HG03432 (cell line): ENCODE measurements around the gene NANOS3.

Source experiments
- ATAC-seq: cut with Tn5 transposase; IDR thresholded peaks from one replicate; pipeline ENCODE4 v1.9.1; 2021; ENCODE audit warnings: mild to moderate bottlenecking, moderate library complexity; ENCODE audit not compliant: unreplicated experiment

Gene NANOS3

GRCh38 chr19:13864667-13865570, 12.0 kb upstream of the NANOS3 start:
- ATAC-seq, result no peak

DNA sequence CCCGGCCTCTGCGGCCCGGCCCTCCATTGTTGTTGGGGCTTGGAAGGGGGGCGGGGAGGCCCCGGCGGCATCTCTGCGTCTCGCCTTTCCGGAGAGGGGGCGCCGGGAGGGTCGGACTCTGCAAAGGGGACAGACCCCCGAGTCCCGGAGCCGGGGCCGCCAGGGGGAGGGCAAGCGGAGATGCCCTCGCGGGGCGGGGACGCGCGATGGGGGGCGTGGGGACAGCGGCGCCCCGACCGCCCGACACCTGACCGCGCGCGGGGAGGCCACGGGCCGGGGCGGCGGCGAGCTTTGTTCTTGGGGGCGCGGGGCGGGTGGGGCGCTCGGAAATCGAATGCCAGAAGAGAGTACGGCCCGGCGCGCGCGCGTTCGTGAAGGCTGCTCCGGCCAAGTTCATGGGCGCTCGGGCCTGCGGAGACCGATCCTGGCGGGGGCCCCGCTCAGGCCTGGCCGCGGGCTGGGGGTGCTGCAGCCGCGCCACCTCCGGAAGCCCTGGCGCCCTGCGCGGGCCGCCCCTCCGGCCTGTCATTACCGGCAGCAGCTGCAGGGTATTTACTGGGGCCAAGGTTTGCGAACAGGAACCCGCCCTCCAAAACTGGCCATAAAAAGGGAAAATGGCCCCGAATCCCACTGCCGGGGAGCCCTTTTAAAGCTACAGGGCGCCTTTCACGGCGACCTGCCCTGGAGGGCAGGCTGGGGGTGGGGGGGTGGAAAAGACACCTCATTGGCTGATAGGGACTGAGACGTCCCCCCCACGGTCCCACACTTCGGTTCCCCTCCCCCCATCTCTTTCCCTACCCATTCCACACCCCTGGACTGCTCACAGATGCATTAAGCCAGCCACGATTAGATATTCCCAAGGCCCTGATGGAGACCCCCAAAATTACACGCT, 11.1 kb upstream of the NANOS3 start:
- ATAC-seq, result no peak

GRCh38 chr19:13866463-13867046, 10.4 kb upstream of the NANOS3 start:
- ATAC-seq, result no peak

DNA sequence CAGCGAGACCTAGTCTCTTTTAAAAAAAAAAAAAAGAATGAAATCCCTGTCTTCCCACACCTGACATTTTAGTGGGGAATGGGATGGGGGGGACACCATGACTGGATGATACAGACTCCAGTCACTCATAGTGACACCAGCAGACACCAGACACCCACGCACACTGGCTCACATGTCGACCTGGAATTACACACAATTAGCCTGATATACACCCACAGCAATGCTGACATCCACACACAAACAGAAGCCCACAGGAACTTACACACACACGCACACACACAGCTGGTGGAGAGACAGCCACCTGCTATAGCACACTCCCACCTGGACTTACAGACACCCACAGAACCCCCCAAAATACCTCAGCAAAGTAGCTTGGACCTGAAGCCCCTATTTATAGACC, 8.3 kb upstream of the NANOS3 start:
- ATAC-seq, result no peak

DNA sequence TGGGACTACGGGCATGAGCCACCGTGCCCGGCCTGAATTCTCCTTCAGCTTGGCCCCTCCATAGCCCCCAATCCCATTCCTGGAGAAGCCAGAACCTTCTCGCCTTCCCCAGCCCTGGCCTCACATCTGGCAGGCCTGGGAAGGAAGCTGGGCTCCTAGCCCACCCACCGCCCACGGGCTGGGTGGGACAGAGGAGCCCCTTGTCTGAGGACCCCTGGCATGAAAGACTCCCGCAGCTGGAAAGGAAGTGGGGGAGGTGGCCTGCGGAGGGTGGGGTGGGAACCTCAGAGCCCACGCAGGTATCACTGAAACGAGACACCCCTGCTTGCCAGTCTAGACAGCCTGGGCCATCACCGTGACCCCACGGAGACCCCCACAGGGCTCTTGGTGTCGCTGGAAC, 7.7 kb upstream of the NANOS3 start:
- no peak for ATAC-seq

- ATAC-seq, result no peak
These were observed 6.1 kb upstream of the NANOS3 start for GRCh38 chr19:13870873-13871272.

GRCh38 chr19:13872339-13872694, 4.6 kb upstream of the NANOS3 start:
- ATAC-seq, result no peak

DNA sequence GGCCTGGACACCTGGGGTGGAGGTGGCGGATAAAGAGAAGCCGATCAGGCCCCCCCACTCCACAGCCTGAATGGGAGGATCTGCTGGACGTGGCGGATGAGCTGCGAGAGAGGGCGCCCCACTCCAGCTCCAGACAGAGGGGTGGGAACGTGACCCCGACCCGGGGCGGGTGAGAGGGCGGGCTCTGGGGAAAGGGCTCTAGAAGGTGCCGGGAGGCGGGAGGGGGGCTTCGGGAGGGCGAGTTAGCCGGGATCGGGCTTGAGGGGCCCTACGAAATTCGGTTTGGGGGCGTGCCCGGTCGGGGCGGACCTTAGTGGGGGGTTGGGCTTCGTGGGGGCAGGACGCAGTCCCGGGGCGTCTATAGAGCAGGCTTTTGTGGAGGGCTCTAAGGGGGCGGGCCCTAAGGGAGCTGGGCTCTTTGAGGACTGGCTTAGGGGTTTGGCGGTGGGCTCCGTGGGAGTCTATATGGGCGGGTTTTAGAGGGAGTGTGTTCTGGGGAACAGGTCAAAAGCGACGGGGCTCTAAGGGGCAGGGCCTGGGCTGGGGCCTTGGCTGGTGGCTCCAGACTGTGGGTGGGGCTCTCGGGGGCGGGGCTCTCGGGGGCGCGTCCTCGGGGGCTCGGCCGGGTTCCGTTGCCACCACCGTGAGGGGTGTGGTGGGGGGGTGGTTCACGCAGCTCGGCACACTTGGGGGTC, 4.1 kb upstream of the NANOS3 start:
- ATAC-seq, result no peak

- ATAC-seq, result no peak
These were observed 3.0 kb upstream of the NANOS3 start for GRCh38 chr19:13873834-13874515.

DNA sequence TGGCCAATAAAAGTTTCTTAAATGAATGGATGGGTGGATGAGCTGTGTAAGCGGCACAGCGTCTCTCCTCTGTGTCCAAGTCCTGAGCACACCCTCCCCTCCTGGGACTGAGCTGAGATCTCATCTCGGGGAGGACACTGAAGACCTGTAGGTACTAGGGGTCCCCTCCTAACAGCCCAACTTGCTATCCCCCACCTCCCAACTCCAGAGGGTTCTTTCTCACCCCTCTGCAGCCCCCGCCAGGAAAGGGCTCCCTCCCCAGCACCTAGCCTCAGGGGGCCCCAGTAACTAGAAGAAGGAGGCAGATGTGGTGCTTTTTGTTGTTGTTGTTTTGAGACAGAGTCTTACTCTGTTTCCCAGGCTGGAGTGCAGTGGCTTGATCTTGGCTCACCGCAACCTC, 1.1 kb upstream of the NANOS3 start:
- no peak for ATAC-seq

GRCh38 chr19:13877303-13877702, 369 bp downstream of the NANOS3 start:
- ATAC-seq, result no peak

GRCh38 chr19:13880059-13881043, 3.4 kb downstream of the NANOS3 start:
- ATAC-seq, result peak; percentile 81

GRCh38 chr19:13881251-13881691, 4.3 kb downstream of the NANOS3 start:
- no peak for ATAC-seq

- ATAC-seq, result no peak
These were observed 4.9 kb downstream of the NANOS3 start for GRCh38 chr19:13881692-13882418.

DNA sequence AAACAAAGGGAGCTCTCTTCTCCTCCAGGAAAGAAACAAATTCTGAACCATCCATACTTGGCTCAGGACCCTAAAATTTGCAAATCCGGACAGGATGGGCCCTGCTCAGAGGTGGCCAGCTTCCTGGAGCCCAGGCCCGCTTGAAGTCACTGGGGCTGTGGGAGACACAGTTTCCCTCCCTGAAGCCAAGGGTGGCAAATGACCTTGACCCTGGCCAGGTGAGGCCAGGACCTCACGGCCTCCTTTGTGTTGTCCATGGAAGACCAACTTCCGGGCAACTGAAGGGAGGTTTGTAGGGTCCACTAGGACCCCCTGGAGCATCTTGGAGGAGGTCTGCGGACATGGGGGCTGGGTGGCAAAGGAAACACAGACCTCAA, 5.5 kb downstream of the NANOS3 start:
- no peak for ATAC-seq

DNA sequence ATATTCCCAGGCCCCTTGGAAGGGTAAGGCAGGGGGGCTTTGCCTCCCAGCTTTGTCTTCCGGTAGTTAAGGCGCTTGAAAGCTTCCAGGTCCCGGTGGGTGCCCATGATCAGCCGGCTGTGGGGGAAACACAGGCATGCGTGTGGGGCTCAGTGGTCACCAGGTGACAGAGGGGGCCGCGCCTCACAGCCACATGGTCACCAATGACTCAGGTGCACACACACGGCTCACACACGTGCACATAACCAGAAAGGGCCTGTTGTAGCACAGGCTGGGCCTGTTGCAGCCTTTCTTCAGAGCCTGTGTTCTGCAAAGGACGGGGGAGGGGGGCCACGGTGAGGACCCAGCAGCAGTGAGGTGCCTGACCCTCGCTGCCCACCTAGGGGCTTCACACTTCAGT, 5.9 kb downstream of the NANOS3 start:
- no peak for ATAC-seq

DNA sequence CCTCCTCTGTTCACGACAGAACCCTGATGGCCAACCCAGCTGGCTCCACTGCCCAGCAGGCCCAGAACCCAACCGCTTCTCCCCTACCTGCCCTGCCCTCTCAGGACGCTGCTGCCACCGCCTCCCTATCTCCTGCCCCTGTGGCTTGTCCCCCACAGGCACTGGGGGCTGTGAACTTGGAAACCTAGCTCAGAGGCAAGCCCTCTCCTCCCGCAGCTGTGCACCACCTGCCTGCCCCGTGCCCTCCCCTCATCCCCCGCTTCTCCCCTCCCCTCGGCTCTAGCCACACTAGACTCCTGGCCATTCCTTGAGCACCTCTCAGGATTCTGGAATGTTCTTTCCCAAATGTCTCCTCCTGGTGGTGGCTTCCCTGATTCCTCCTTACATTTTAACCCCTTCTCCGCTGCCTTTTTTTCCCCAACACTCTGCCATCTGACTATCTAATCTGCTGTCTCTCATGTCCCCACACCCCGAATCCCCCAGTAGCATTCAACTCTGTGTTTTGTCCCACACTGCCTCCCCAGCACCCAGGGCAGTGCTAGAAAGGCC, 6.7 kb downstream of the NANOS3 start:
- no peak for ATAC-seq
